Measurements from ENCODE around the gene VARS2.

The VARS2 gene

DNA sequence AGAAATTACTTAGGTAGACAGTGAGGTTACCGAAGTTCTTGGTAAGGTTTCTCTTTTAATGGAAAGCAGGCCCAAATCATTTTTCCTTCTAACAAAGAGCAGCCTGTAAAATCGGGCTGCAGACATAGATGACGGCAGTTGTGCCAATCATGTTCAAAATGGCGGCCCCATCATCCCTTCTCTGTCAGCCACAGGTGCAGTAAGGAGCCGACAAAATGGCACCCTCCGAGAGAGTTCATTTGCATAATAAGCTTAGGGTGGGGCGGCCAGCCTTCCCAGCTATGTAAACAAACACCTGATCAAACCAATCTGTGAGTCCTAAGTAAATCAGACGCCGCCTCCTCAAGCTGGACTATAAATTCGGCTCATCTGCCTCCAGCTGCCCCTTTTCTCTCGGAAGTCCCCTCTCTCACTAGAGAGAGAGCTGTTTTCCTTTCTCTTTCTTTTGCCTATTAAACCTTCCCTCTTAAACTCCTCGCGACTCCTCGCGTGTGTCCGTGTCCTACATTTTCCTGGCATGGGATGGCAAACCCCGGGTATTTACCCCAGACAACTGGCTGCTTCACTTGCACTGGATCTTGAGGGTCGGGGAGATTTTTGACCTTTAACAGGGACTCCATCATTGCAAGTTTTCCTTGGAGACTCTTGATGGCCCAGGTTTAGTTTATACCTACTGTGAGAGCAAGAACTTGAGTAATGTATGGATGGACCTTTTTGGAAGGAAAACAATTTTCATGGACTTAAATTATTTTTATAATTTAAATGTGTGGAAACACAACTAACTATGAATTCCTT, 38.6 kb upstream of the VARS2 start:
- peaks cover 8 to 9% of the 10 kb centered on the region in 2 experiments for H3K4me1 ChIP-seq (ENCODE audit: control insufficient read depth in 1 of 2, insufficient read depth in 1 of 2, low read depth in 1 of 2, low read length in 1 of 2)
- H3K27ac ChIP-seq = no peak overlapping the region
- no peaks in the 10 kb centered on the region for H3K36me3 ChIP-seq
- TF ChIP-seq, protein P1, sequence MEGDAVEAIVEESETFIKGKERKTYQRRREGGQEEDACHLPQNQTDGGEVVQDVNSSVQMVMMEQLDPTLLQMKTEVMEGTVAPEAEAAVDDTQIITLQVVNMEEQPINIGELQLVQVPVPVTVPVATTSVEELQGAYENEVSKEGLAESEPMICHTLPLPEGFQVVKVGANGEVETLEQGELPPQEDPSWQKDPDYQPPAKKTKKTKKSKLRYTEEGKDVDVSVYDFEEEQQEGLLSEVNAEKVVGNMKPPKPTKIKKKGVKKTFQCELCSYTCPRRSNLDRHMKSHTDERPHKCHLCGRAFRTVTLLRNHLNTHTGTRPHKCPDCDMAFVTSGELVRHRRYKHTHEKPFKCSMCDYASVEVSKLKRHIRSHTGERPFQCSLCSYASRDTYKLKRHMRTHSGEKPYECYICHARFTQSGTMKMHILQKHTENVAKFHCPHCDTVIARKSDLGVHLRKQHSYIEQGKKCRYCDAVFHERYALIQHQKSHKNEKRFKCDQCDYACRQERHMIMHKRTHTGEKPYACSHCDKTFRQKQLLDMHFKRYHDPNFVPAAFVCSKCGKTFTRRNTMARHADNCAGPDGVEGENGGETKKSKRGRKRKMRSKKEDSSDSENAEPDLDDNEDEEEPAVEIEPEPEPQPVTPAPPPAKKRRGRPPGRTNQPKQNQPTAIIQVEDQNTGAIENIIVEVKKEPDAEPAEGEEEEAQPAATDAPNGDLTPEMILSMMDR (IDR thresholded peaks at IDR 0.05) = no peak
- no peaks in the 10 kb centered on the region for H3K27me3 ChIP-seq
- no peaks in the 10 kb centered on the region for H3K9me3 ChIP-seq
- no peak overlapping the region for H3K4me3 ChIP-seq (ENCODE audit: low read depth in 1 of 2, low read length in 1 of 2)

DNA sequence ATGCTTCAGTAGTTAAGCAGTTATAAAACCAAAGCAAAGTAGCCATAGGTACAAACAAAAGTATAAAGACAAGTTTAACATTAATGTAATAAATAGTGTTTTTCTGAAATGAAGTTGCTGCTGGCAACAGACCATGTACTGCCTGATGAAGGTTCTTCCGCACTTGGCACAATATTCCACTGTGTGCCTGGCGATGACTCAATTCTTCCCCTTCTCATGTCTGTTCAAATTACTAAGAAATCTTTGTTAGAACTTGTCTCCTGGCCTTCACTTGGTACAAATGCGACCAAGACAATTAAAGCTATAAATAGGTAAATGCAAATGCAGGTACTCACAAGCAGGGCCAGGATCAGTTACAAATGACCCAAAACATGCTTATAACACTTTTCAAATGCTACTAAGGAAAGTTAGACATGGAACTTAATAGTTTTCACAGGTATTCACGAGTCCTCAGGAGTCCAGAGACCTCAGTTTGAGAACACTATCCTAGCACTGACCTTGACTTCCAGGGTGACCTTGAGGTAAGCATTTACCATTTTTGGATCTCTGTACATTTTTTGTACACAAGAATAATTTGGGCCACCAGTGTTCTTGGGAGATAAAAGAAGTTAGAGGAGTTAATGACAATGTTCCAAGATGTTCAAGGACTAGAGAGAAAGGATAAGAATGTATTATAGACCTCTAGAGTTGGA, 37.9 kb upstream of the VARS2 start:
- Histone ChIP-seq H3K4me1 (ENCODE audit: control insufficient read depth in 1 of 2, insufficient read depth in 1 of 2, low read depth in 1 of 2, low read length in 1 of 2) (peaks cover 8 to 9% of the 10 kb centered on the region in 2 experiments), H3K4me3 (ENCODE audit: low read depth in 1 of 2, low read length in 1 of 2) (no peak overlapping the region), H3K27me3 (peaks cover 7% of the 10 kb centered on the region), H3K9me3 (no peaks in the 10 kb centered on the region), H3K36me3 (no peaks in the 10 kb centered on the region), H3K27ac (no peak overlapping the region)
- TF ChIP-seq, protein P1 (IDR thresholded peaks at IDR 0.05) = no peak

GRCh38 chr6:30877419-30878262, 36.4 kb upstream of the VARS2 start:
- Histone ChIP-seq H3K9me3 (no peaks in the 10 kb centered on the region), H3K27me3 (peaks cover 21% of the 10 kb centered on the region), H3K36me3 (no peaks in the 10 kb centered on the region), H3K4me3 (ENCODE audit: low read depth in 1 of 2, low read length in 1 of 2) (peak overlapping the region; percentile 44 to 47), H3K4me1 (ENCODE audit: control insufficient read depth in 1 of 2, insufficient read depth in 1 of 2, low read depth in 1 of 2, low read length in 1 of 2) (peaks cover 8 to 9% of the 10 kb centered on the region in 2 experiments), H3K27ac (peak overlapping the region; percentile 35)
- TF ChIP-seq, protein P1 (IDR thresholded peaks at IDR 0.05) = peak; percentile 83

DNA sequence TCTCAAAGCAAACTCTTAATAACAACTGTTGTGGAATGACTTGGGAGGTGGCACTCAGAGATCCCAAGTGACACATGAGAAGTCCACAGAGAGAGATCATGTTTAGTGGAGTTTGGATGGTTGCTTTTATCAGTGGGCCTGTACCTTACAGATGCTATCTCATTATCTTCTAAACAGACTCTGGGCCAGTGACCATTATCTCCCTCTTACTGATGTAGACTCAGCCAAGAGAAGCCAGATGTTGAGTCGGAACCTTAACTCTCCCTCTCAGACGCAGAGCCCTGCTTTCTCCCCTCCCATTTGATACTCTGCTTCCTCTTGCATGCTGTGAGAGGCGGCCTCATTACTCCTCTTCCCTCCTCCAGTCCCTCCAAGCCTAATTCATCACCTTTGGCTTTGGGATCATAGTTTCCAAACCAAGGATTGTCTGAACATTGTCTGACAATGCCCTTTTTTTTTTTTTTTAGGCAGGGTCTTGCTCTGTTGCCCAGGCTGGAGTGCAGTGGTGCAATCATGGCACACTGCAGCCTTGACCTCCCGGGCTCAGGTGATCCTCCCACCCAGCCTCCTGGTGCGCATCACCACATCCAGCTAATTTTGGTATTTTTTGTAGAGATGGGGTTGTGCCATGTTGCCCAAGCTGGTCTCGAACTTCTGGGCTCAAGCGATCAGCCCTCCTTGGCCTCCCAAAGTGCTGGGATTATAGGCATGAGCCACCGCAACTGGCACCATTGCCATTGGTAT, 34.2 kb upstream of the VARS2 start:
- H3K27ac ChIP-seq = no peak overlapping the region
- peaks cover 43% of the 10 kb centered on the region for H3K27me3 ChIP-seq
- no peak overlapping the region for H3K4me3 ChIP-seq (ENCODE audit: low read depth in 1 of 2, low read length in 1 of 2)
- peaks cover 10 to 19% of the 10 kb centered on the region in 2 experiments for H3K4me1 ChIP-seq (ENCODE audit: control insufficient read depth in 1 of 2, insufficient read depth in 1 of 2, low read depth in 1 of 2, low read length in 1 of 2)
- H3K36me3 ChIP-seq = no peaks in the 10 kb centered on the region
- TF ChIP-seq, protein P1 (IDR thresholded peaks at IDR 0.05) = no peak
- no peaks in the 10 kb centered on the region for H3K9me3 ChIP-seq

Measured in neutrophil (primary cell).